Uterus (tissue), 2 donors: Measurements from ENCODE around the gene AGL.
"Not testable (repeated sequence)": the region's sequence is repeated elsewhere in the genome, so short reads cannot be mapped to it uniquely, and the experiment has no call there.

ENCODE experiments used
- POLR2A ChIP-seq, 2 donors: fragments of 450-650 bp; IDR thresholded peaks; one replicate each; pipeline ENCODE4 v1.6.1; 2016; ENCODE audit warnings: antibody characterized with exemption in 2 of 2, mild to moderate bottlenecking in 1 of 2, moderate library complexity in 1 of 2
- TF ChIP-seq, protein P1 (sequence below), 4 experiments: fragments of 200-600 bp in 2 of 4; fragments of 450-650 bp in 2 of 4; sonication (generic) in 2 of 4; IDR thresholded peaks; one replicate each; pipeline ENCODE4 v1.5.1; 2016 to 2019; ENCODE audit warnings: antibody characterized with exemption in 4 of 4, mild to moderate bottlenecking in 2 of 4, moderate library complexity in 1 of 4

DNA sequence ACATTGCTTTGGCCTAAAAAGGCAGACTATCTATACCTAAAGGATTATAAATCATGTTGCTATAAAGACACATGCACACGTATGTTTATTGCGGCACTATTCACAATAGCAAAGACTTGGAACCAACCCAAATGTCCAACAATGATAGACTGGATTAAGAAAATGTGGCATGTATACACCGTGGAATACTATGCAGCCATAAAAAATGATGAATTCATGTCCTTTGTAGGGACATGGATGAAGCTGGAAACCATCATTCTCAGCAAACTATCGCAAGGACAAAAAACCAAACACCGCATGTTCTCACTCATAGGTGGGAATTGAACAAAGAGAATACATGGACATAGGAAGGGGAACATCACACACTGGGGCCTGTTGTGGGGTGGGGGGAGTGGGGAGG lies 110.1 kb downstream of the AGL start:
- TF ChIP-seq, protein P1, sequence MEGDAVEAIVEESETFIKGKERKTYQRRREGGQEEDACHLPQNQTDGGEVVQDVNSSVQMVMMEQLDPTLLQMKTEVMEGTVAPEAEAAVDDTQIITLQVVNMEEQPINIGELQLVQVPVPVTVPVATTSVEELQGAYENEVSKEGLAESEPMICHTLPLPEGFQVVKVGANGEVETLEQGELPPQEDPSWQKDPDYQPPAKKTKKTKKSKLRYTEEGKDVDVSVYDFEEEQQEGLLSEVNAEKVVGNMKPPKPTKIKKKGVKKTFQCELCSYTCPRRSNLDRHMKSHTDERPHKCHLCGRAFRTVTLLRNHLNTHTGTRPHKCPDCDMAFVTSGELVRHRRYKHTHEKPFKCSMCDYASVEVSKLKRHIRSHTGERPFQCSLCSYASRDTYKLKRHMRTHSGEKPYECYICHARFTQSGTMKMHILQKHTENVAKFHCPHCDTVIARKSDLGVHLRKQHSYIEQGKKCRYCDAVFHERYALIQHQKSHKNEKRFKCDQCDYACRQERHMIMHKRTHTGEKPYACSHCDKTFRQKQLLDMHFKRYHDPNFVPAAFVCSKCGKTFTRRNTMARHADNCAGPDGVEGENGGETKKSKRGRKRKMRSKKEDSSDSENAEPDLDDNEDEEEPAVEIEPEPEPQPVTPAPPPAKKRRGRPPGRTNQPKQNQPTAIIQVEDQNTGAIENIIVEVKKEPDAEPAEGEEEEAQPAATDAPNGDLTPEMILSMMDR (IDR thresholded peaks at IDR 0.05), result not testable (repeated sequence)
- TF ChIP-seq POLR2A (IDR thresholded peaks at IDR 0.05), result not testable (repeated sequence)
